ENCODE measurements around the gene TJP1. TPM values are rescaled to one million over a fixed set of nuclear protein-coding genes. Genes with fewer than 3 reads are reported as not detected.

Gene TJP1
- total and polyA plus RNA-seq, 9 of the 15 experiments (the other 6 are each of a cell fraction or from before 2014, with no cell fraction given): 9.1 to 39.3 (median 28.0) TPM

GRCh38 chr15:29765898-29766527 lies 56.3 kb downstream of the TJP1 start:
- DNase-seq (ENCODE audit: extremely low read depth in 1 of 4, low spot score in 3 of 4) (no peak), FAIRE-seq (no peak), ATAC-seq (no peak)
- Histone ChIP-seq H3K9ac (ENCODE audit: insufficient read depth in 1 of 2, low read depth in 2 of 2, low read length in 2 of 2) (no peak overlapping the region), H3K9me1 (ENCODE audit: control insufficient read depth, insufficient read depth, low read length) (no peaks in the 10 kb centered on the region), H3K27me3 (ENCODE audit: control insufficient read depth in 2 of 2, insufficient read depth in 2 of 2, low read length in 2 of 2) (no peaks in the 10 kb centered on the region), H3K4me1 (replicated peaks in 1 of 2; ENCODE audit: control insufficient read depth in 2 of 2, insufficient read depth in 2 of 2, low read length in 2 of 2) (no peaks in the 10 kb centered on the region), H4K20me1 (replicated peaks; ENCODE audit: control insufficient read depth, insufficient read depth, low read length) (no peaks in the 10 kb centered on the region), H3K4me3 (no peak overlapping the region), H3K36me3 (ENCODE audit: control insufficient read depth, insufficient read depth, low read length) (peaks cover 82% of the 10 kb centered on the region; the same call in 2 of the 3 replicates), H3K9me3 (replicated peaks; ENCODE audit: control insufficient read depth, insufficient read depth, low read depth, low read length) (no peaks in the 10 kb centered on the region), H2AFZ (ENCODE audit: low read depth, low read length) (no peak overlapping the region), H3K79me2 (ENCODE audit: control insufficient read depth, insufficient read depth, low read length) (no peaks in the 10 kb centered on the region), H3K27ac (ENCODE audit: extremely low read depth, low read depth, low read length) (no peak overlapping the region), H3K4me2 (ENCODE audit: insufficient read depth, low read length) (no peak overlapping the region)
- 71% methylated on average over 8 of the region's 8 CpGs for WGBS (ENCODE audit: insufficient coverage, low coverage, missing lambda C conversion rate)
- intact Hi-C loops (cut with micrococcal nuclease) (loop anchor here (5.0 to 10.0 kb wide), 2 partner anchors 46 to 51 kb away; no protein-coding TSS in a partner anchor), in situ Hi-C loops (cut with MboI) (no loop called here)
- CTCF ChIA-PET (ENCODE audit: low intra/inter-chr PET ratio): no interaction called here
- POLR2A ChIA-PET: interaction anchor here (0.6 kb wide), 1 partner anchor 31 kb away, joined by 3 read pairs; no protein-coding TSS in a partner anchor
- TF ChIP-seq, protein P1, sequence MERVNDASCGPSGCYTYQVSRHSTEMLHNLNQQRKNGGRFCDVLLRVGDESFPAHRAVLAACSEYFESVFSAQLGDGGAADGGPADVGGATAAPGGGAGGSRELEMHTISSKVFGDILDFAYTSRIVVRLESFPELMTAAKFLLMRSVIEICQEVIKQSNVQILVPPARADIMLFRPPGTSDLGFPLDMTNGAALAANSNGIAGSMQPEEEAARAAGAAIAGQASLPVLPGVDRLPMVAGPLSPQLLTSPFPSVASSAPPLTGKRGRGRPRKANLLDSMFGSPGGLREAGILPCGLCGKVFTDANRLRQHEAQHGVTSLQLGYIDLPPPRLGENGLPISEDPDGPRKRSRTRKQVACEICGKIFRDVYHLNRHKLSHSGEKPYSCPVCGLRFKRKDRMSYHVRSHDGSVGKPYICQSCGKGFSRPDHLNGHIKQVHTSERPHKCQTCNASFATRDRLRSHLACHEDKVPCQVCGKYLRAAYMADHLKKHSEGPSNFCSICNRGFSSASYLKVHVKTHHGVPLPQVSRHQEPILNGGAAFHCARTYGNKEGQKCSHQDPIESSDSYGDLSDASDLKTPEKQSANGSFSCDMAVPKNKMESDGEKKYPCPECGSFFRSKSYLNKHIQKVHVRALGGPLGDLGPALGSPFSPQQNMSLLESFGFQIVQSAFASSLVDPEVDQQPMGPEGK (CRISPR knock-in tag; IDR thresholded peaks at IDR 0.05; ENCODE audit: borderline replicate concordance): no peak
- TF ChIP-seq MEF2D (tag; conservative IDR thresholded peaks at IDR 0.05; ENCODE audit: low read depth) (no peak), ZBTB12 (CRISPR knock-in tag; IDR thresholded peaks at IDR 0.05) (no peak), ASH1L (IDR thresholded peaks at IDR 0.05; ENCODE audit: borderline replicate concordance, low read depth, partially characterized antibody) (no peak), RBM39 (optimal IDR thresholded peaks at IDR 0.05; ENCODE audit: low read depth, low read length) (no peak), NFRKB (IDR thresholded peaks at IDR 0.05; ENCODE audit: low read depth) (no peak), ILK (tag; IDR thresholded peaks at IDR 0.05; ENCODE audit: borderline replicate concordance, low read depth) (no peak), STAG1 (CRISPR knock-in tag; IDR thresholded peaks at IDR 0.05; ENCODE audit: borderline replicate concordance) (no peak), CREBBP (IDR thresholded peaks at IDR 0.05; ENCODE audit: low read depth, low read length) (no peak), SP2 (IDR thresholded peaks at IDR 0.05; ENCODE audit: extremely low read depth, low read depth, low read length, poor library complexity, severe bottlenecking) (no peak), ETV1 (tag; conservative IDR thresholded peaks at IDR 0.05; ENCODE audit: low read depth) (no peak), RBBP5 (IDR thresholded peaks at IDR 0.05; ENCODE audit: borderline replicate concordance, insufficient read depth, low read length, poor library complexity, severe bottlenecking) (no peak), RBM34 (IDR thresholded peaks at IDR 0.05; ENCODE audit: borderline replicate concordance, insufficient read depth, low read length) (no peak), TRIM28 (IDR thresholded peaks at IDR 0.05) (no peak)
- TF ChIP-seq, protein P2, sequence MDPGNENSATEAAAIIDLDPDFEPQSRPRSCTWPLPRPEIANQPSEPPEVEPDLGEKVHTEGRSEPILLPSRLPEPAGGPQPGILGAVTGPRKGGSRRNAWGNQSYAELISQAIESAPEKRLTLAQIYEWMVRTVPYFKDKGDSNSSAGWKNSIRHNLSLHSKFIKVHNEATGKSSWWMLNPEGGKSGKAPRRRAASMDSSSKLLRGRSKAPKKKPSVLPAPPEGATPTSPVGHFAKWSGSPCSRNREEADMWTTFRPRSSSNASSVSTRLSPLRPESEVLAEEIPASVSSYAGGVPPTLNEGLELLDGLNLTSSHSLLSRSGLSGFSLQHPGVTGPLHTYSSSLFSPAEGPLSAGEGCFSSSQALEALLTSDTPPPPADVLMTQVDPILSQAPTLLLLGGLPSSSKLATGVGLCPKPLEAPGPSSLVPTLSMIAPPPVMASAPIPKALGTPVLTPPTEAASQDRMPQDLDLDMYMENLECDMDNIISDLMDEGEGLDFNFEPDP (CRISPR knock-in tag; IDR thresholded peaks at IDR 0.05): no peak
- BruUV-seq (replicated peaks): no TSS peak
